ENCODE data around the gene DDC. TPM values are rescaled to one million over a fixed set of nuclear protein-coding genes. Genes with fewer than 3 reads are reported as not detected.

The DDC gene
- polyA plus RNA-seq, 2 of the 4 experiments (the other 2 are of a cell fraction) = 1.3 to 2.8 TPM

- no peaks in the 10 kb centered on the region; the same call in 2 of the 3 replicates for H3K4me1 ChIP-seq
- no peak overlapping the region for H3K27ac ChIP-seq
- H3K9me3 ChIP-seq = no peaks in the 10 kb centered on the region
- POLR2A ChIA-PET = no interaction called here
- no peak for ATAC-seq
- TF ChIP-seq REST (IDR thresholded peaks at IDR 0.05) (no peak), CEBPB (IDR thresholded peaks at IDR 0.05) (no peak), FOSL2 (IDR thresholded peaks at IDR 0.05) (no peak), FOSL2 (CRISPR knock-in tag; IDR thresholded peaks at IDR 0.05) (no peak), JUN (IDR thresholded peaks at IDR 0.05) (no peak), EP300 (IDR thresholded peaks at IDR 0.05) (no peak), KDM5A (IDR thresholded peaks at IDR 0.05) (no peak), FOSB (CRISPR knock-in tag; IDR thresholded peaks at IDR 0.05) (no peak), EHF (CRISPR knock-in tag; IDR thresholded peaks at IDR 0.05) (no peak), NR3C1 (IDR thresholded peaks at IDR 0.05) (no peak), TFCP2L1 (CRISPR knock-in tag; IDR thresholded peaks at IDR 0.05) (no peak), RARB (CRISPR knock-in tag; IDR thresholded peaks at IDR 0.05) (no peak), ZNF302 (CRISPR knock-in tag; IDR thresholded peaks at IDR 0.05) (no peak), HMGXB4 (CRISPR knock-in tag; IDR thresholded peaks at IDR 0.05; ENCODE audit: borderline replicate concordance) (no peak), RNF2 (IDR thresholded peaks at IDR 0.05; ENCODE audit: borderline replicate concordance, low read depth) (no peak)
- CTCF ChIA-PET = interaction anchor here (1.4 to 1.9 kb wide), 3 partner anchors 15 to 38 kb away, joined by 3 to 5 read pairs (median 4); no protein-coding TSS in a partner anchor
- no peak overlapping the region for H3K4me2 ChIP-seq
- FAIRE-seq = no peak
- WGBS (ENCODE audit: missing lambda C conversion rate) = 41% methylated on average over 10 of the region's 10 CpGs
- DNase-seq (ENCODE audit: low read depth in 1 of 2, low spot score in 1 of 2) = no peak
- no peak overlapping the region for H3K4me3 ChIP-seq
Observed at GRCh38 chr7:50505553-50506210, 59.5 kb downstream of the DDC start.

GRCh38 chr7:50504646-50505546 lies 60.3 kb downstream of the DDC start:
- no peak overlapping the region for H3K27ac ChIP-seq
- FAIRE-seq = no peak
- no peaks in the 10 kb centered on the region for H3K9me3 ChIP-seq
- H3K4me1 ChIP-seq = no peaks in the 10 kb centered on the region; the same call in 2 of the 3 replicates
- CTCF ChIA-PET = interaction anchor here (1.4 to 2.6 kb wide), 3 partner anchors 32 to 128 kb away, joined by 3 to 7 read pairs (median 5); no protein-coding TSS in a partner anchor
- POLR2A ChIA-PET = no interaction called here
- ATAC-seq = no peak
- H3K4me2 ChIP-seq = no peak overlapping the region
- no peak overlapping the region for H3K4me3 ChIP-seq
- no peak for DNase-seq (ENCODE audit: low read depth in 1 of 2, low spot score in 1 of 2)
- 79% methylated on average over 12 of the region's 12 CpGs for WGBS (ENCODE audit: missing lambda C conversion rate)
- TF ChIP-seq RAD21 (conservative IDR thresholded peaks at IDR 0.05 in 1 of 2, IDR thresholded peaks at IDR 0.05 in 1 of 2) (no peak), CTCF (IDR thresholded peaks at IDR 0.05) (no peak), MAZ (IDR thresholded peaks at IDR 0.05; ENCODE audit: borderline replicate concordance, low read depth, low read length) (no peak), HMGXB4 (CRISPR knock-in tag; IDR thresholded peaks at IDR 0.05; ENCODE audit: borderline replicate concordance) (no peak), HES2 (IDR thresholded peaks at IDR 0.05) (no peak), CBX8 (IDR thresholded peaks at IDR 0.05) (no peak), HOXB13 (CRISPR knock-in tag; IDR thresholded peaks at IDR 0.05; ENCODE audit: low read depth) (no peak), RARB (CRISPR knock-in tag; IDR thresholded peaks at IDR 0.05) (no peak), SREBF2 (IDR thresholded peaks at IDR 0.05) (no peak), MYC (IDR thresholded peaks at IDR 0.05; ENCODE audit: borderline replicate concordance, low read length) (no peak), ZSCAN20 (CRISPR knock-in tag; IDR thresholded peaks at IDR 0.05) (no peak), TFCP2L1 (CRISPR knock-in tag; IDR thresholded peaks at IDR 0.05) (no peak)
